GM19193 (cell line): Measurements from ENCODE around the gene TOX2.

Experiments used
- POLR2A ChIP-seq: IDR thresholded peaks from 4 replicates; pipeline ENCODE4 v1.6.1; 2011; ENCODE audit not compliant: insufficient read depth, insufficient read length; ENCODE audit errors: extremely low read depth

Gene TOX2

DNA sequence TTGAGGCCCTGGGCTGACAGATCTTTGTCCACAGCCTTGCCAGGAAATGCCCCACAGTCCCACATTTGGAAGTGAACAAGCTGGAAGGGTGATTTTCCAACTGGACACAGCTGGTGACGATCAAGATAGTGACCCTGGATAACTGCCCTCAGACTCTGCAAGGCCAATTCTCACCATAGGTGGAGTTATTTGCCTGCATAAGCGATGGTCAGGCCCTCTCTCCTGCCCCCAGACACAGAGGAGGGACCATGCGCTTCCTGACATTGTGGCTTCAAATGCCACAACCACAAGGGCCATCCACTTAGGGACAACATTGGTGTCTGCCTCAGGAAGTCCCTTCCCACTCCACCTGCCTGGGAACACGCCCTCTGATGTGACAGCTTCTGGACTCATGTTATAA, 176.4 kb downstream of the TOX2 start:
- TF ChIP-seq POLR2A = no peak

GRCh38 chr20:44092551-44093248, 178.0 kb downstream of the TOX2 start:
- TF ChIP-seq POLR2A = no peak

- TF ChIP-seq POLR2A = no peak
Observed at GRCh38 chr20:44093249-44093582, 178.6 kb downstream of the TOX2 start.

- no peak for TF ChIP-seq POLR2A
Observed at GRCh38 chr20:44095831-44096230, 181.2 kb downstream of the TOX2 start.

- TF ChIP-seq POLR2A = no peak
Observed at GRCh38 chr20:44097521-44098255, 183.0 kb downstream of the TOX2 start.

- TF ChIP-seq POLR2A = no peak
Observed at GRCh38 chr20:44098256-44098630, 183.6 kb downstream of the TOX2 start.

DNA sequence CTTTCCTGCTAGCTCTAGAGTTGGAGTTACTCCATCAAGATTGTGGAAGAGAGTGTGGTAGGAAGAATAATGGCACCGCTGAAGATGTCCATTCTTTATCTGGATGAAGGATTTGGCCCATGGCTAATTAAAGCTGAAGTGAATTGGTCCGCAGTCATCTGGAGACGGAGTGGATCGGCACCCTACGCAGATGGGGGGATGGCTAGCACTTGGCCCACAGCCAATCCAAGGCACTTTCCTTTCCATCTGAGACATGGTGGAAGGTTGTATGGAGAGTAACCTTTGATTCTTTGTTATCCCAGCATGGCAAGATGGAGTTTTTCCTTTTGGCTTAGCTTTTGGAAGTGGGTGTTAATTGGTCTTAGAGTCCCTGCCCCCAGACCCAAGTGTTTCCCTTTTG, 184.0 kb downstream of the TOX2 start:
- no peak for TF ChIP-seq POLR2A

GRCh38 chr20:44099832-44100231, 185.2 kb downstream of the TOX2 start:
- TF ChIP-seq POLR2A = no peak

- no peak for TF ChIP-seq POLR2A
Observed at GRCh38 chr20:44102582-44102981, 187.9 kb downstream of the TOX2 start.

DNA sequence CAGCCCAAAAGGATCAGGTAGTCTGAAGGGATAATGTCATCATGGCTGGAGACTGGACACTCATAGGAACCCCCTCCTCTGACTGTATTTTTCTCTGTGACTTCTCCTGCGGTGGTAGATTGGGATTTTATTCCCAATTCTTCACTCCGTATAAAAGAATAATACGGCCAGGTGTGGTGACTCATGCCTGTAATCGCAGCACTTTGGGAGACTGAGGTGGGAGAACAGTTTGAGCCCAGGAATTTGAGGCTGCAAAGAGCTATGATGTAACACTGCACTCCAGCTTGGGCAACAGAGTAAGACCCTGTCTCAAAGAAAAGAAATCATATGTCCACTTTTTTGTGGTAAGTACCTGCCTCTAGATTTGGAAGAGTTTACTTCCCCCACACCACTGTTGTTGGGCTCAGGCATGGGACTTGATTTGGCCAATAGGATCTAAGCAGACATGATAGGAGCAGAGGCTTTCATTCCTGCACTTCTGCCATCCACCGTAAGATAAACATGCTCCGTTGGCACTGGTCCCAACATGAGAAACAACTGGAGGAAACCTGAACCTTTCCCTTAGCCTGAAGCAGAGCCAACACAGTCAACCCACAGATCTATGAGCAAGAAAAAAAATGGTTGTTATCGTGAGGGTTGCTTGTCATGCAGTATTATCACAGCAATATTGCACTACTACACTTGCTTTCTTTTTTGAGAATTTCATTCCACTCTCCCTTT, 190.3 kb downstream of the TOX2 start:
- TF ChIP-seq POLR2A = no peak

GRCh38 chr20:44106615-44107014, 192.0 kb downstream of the TOX2 start:
- TF ChIP-seq POLR2A = no peak

DNA sequence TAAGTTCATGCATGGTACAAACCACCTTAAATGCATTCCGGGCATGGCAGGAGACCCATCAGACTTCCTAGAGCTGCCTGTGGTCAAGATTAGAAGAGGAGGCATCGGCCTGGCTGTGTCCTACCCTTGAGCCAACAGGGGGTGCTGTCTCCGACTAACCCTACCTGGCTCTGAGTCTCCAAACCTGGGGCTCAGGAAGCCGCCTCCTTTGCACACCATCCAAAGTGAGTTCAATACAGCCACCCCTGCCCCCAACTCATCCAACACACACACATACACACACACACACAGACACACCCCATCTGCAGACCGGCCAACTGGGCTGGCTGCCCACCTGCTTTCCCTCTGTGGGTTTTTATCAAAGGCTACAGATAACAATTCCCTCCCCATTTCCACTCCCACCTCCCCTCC, 195.3 kb downstream of the TOX2 start:
- no peak for TF ChIP-seq POLR2A

DNA sequence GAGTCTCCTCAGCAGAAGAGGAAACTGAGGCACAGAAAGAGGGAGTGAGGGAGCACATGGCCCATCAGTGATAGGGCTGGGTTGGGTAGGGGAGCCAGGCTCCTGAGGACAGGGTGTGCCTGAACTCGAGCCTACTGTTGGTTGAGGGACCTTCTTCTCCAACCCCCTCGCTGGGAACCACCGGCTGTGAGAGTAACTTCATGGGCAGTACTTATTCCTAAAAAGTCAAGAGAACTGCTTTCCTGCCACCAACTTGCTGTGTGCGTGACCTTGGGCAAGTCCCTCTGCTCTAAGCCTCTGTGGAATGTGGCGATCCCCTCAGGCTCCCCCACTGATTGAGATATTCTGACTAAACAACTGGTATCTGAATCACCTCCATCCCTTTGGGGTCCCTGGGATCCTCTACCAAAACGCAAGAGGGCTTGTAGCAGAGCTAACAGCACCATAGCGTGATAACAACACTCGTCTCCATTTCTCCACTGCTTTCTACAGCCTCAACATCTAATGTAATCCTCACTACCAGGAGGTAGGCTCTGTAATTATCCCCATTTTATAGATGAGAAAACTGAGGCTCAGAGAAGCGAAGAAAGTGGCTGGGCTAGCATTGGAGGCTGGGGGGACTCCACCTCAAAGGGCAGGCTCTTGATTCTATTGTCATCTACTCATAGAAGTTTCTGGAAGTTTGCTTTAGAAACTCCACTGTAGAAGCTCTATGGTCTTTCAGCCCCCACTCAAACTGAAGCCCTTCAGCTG, 196.3 kb downstream of the TOX2 start:
- no peak for TF ChIP-seq POLR2A

DNA sequence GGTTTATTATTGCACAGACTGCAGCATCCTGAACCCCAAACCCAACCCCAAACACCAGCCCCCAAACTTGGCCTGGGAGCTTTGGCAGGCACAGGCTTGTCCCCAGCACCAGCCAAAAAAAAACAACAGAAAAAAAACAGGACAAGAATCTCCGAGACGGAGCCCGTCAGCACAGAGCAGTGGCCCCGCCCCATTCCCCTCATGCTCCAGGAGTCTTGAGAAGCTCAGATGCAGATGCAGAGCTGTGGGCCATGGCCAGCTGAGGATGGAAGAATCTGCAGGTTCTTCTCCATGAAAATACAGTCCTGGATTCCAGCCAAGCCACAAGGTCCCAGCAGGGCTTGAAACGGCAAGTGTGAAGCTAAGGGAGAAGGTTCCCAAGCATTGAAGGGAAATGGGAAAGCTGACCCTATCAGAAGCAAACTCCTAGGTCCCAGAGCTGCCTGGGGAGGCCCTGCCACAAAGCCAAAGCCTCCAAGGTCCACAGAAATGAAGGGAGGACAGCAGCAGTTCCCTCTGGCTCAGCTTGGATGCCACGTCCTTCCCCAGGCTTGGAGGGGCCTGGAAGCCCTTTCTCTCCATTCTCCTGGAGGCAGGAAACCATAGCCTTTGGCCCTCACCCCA, 197.2 kb downstream of the TOX2 start:
- TF ChIP-seq POLR2A = no peak

- no peak for TF ChIP-seq POLR2A
Observed at GRCh38 chr20:44112456-44112855, 197.8 kb downstream of the TOX2 start.

GRCh38 chr20:44112889-44113617, 198.4 kb downstream of the TOX2 start:
- TF ChIP-seq POLR2A = no peak
